K562 (cell line): ENCODE data around the gene LAMA5. TPM values are rescaled to one million over a fixed set of nuclear protein-coding genes. Genes with fewer than 3 reads are reported as not detected.
A peak's percentile ranks its signal among the peaks of the same experiment; 100 is the strongest.

ENCODE experiments used
- C11orf30 ChIP-seq: fragments of 450-650 bp; IDR thresholded peaks from 2 replicates; pipeline ENCODE4 v1.6.1; 2016; ENCODE audit warnings: low read depth, mild to moderate bottlenecking
- CHD2 ChIP-seq: IDR thresholded peaks from 2 replicates; pipeline ENCODE4 v1.6.1; 2011; ENCODE audit warnings: low read depth, low read length
- ELF1 ChIP-seq: fragments of 200-800 bp; sonication (Bioruptor generic); IDR thresholded peaks from 2 replicates; pipeline ENCODE4 v1.6.1; 2016; ENCODE audit warnings: missing genetic modification characterization, missing compliant biosample characterization
- ELF2 ChIP-seq: fragments of 250-450 bp; sonication (Bioruptor Pico); IDR thresholded peaks from 2 replicates; pipeline ENCODE4 v1.5.0; 2021; ENCODE audit warnings: mild to moderate bottlenecking
- ETV1 ChIP-seq: fragments of 450-650 bp; conservative IDR thresholded peaks from 2 replicates; pipeline ENCODE4 v1.6.1; 2016; ENCODE audit warnings: missing genetic modification characterization, control low read depth, low read depth, missing compliant biosample characterization
- FOS ChIP-seq: IDR thresholded peaks from 3 replicates; pipeline ENCODE4 v1.6.1; 2011; ENCODE audit not compliant: insufficient read length; ENCODE audit errors: extremely low read depth
- FOXA1 ChIP-seq: fragments of 450-650 bp; IDR thresholded peaks from 2 replicates; pipeline ENCODE4 v1.6.1; 2016; ENCODE audit warnings: mild to moderate bottlenecking, borderline replicate concordance
- HNRNPK ChIP-seq: fragments of 200-400 bp; formaldehyde crosslinking; IDR thresholded peaks from one replicate; pipeline ENCODE4 v1.6.1; 2018; ENCODE audit warnings: mild to moderate bottlenecking, low read depth, low read length; ENCODE audit not compliant: poor library complexity, severe bottlenecking
- NFIC ChIP-seq: fragments of 450-650 bp; IDR thresholded peaks from 2 replicates; pipeline ENCODE4 v1.6.1; 2017; ENCODE audit warnings: mild to moderate bottlenecking, inconsistent platforms
- PHF20 ChIP-seq: fragments of 450-650 bp; IDR thresholded peaks from 2 replicates; pipeline ENCODE4 v1.6.1; 2018; ENCODE audit not compliant: partially characterized antibody
- RBM15 ChIP-seq: fragments of 200-400 bp; formaldehyde crosslinking; IDR thresholded peaks from 2 replicates; pipeline ENCODE4 v1.6.1; 2018; ENCODE audit warnings: mild to moderate bottlenecking, low read length, moderate library complexity; ENCODE audit not compliant: insufficient read depth
- SMAD1 ChIP-seq: fragments of 150-350 bp; IDR thresholded peaks from 2 replicates; pipeline ENCODE4 v1.6.1; 2014; ENCODE audit warnings: low read length, low read depth; ENCODE audit not compliant: partially characterized antibody
- SUPT5H ChIP-seq: fragments of 450-650 bp; IDR thresholded peaks from 2 replicates; pipeline ENCODE4 v1.6.1; 2016
- ZNF24 ChIP-seq: fragments of 450-650 bp; IDR thresholded peaks from 2 replicates; pipeline ENCODE4 v1.6.1; 2016
- ZNF644 ChIP-seq: fragments of 200-800 bp; sonication (Bioruptor generic); IDR thresholded peaks from 2 replicates; pipeline ENCODE4 v1.6.1; 2016; ENCODE audit warnings: low read depth, missing genetic modification characterization, missing compliant biosample characterization
- ZZZ3 ChIP-seq: fragments of 450-650 bp; IDR thresholded peaks from 2 replicates; pipeline ENCODE4 v1.6.1; 2016; ENCODE audit warnings: antibody characterized with exemption, mild to moderate bottlenecking, moderate library complexity
- polyA plus RNA-seq, 8 experiments: library from polyadenylated mRNA; depleted of rRNA in 4 of 8; stranded (reverse) in 5 of 8; unstranded in 3 of 8; fragments of >200 nt; fragmentation: Nextera tagmentation in 2 of 8; fragmentation: Illumina TruSeq in 1 of 8; extraction: Ambion mirVana in 2 of 8; extraction: Trizol in 1 of 8; gene quantifications; 2 replicates each; pipeline versions ENCODE4 v1.2.1 to v1.2.3, GENCODE V29; 2011 to 2014; ENCODE audit warnings: inconsistent platforms in 1 of 8, missing spikeins in 1 of 8
- total RNA-seq, 7 experiments: library from RNA; depleted of rRNA in 6 of 7; stranded (reverse); fragments of >200 nt in 6 of 7; fragmentation: Illumina TruSeq in 2 of 7; extraction: Trizol in 2 of 7; gene quantifications; 2 replicates each; pipeline versions ENCODE4 v1.2.1 to v1.2.3, GENCODE V29; 2011 to 2021; ENCODE audit warnings: low replicate concordance in 1 of 7
- TF ChIP-seq, protein P1 (sequence below): fragments of 250-450 bp; sonication (Bioruptor Pico); IDR thresholded peaks from 2 replicates; pipeline ENCODE4 v1.4.0; 2020
- TF ChIP-seq, protein P2 (sequence below): fragments of 450-650 bp; IDR thresholded peaks from 2 replicates; pipeline ENCODE4 v1.6.1; 2016
- TF ChIP-seq, protein P3 (sequence below): fragments of 250-450 bp; sonication (Bioruptor Pico); IDR thresholded peaks from 2 replicates; pipeline ENCODE4 v1.8.0; 2022; ENCODE audit warnings: inconsistent platforms, mild to moderate bottlenecking, moderate library complexity, borderline replicate concordance
- TF ChIP-seq, protein P4 (sequence below): fragments of 450-650 bp; IDR thresholded peaks from 2 replicates; pipeline ENCODE4 v1.6.1; 2016; ENCODE audit warnings: low read depth, mild to moderate bottlenecking, moderate library complexity
- TF ChIP-seq, protein P5 (sequence below): fragments of 250-450 bp; sonication (Bioruptor Pico); IDR thresholded peaks from 2 replicates; pipeline ENCODE4 v1.9.0; 2021; ENCODE audit warnings: mild to moderate bottlenecking

Gene LAMA5
- total and polyA plus RNA-seq, 9 of the 15 experiments (the other 6 are each of a cell fraction or from before 2014, with no cell fraction given), result 0.31 to 101 (median 7.8) TPM

- TF ChIP-seq SUPT5H (no peak), ZNF24 (no peak), ZNF644 (tag) (no peak), CHD2 (peak; percentile 82), ELF2 (CRISPR knock-in tag) (no peak), ELF1 (tag) (no peak; the same call in 1 of the 2 replicates), FOXA1 (no peak), C11orf30 (no peak), ZZZ3 (no peak), SMAD1 (no peak), RBM15 (no peak), ETV1 (tag) (no peak), NFIC (peak; percentile 55), FOS (no peak), PHF20 (no peak), HNRNPK (no peak)
- TF ChIP-seq, protein P1, sequence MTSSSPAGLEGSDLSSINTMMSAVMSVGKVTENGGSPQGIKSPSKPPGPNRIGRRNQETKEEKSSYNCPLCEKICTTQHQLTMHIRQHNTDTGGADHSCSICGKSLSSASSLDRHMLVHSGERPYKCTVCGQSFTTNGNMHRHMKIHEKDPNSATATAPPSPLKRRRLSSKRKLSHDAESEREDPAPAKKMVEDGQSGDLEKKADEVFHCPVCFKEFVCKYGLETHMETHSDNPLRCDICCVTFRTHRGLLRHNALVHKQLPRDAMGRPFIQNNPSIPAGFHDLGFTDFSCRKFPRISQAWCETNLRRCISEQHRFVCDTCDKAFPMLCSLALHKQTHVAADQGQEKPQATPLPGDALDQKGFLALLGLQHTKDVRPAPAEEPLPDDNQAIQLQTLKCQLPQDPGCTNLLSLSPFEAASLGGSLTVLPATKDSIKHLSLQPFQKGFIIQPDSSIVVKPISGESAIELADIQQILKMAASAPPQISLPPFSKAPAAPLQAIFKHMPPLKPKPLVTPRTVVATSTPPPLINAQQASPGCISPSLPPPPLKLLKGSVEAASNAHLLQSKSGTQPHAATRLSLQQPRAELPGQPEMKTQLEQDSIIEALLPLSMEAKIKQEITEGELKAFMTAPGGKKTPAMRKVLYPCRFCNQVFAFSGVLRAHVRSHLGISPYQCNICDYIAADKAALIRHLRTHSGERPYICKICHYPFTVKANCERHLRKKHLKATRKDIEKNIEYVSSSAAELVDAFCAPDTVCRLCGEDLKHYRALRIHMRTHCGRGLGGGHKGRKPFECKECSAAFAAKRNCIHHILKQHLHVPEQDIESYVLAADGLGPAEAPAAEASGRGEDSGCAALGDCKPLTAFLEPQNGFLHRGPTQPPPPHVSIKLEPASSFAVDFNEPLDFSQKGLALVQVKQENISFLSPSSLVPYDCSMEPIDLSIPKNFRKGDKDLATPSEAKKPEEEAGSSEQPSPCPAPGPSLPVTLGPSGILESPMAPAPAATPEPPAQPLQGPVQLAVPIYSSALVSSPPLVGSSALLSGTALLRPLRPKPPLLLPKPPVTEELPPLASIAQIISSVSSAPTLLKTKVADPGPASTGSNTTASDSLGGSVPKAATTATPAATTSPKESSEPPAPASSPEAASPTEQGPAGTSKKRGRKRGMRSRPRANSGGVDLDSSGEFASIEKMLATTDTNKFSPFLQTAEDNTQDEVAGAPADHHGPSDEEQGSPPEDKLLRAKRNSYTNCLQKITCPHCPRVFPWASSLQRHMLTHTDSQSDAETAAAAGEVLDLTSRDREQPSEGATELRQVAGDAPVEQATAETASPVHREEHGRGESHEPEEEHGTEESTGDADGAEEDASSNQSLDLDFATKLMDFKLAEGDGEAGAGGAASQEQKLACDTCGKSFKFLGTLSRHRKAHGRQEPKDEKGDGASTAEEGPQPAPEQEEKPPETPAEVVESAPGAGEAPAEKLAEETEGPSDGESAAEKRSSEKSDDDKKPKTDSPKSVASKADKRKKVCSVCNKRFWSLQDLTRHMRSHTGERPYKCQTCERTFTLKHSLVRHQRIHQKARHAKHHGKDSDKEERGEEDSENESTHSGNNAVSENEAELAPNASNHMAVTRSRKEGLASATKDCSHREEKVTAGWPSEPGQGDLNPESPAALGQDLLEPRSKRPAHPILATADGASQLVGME (CRISPR knock-in tag), result no peak
- TF ChIP-seq, protein P2, sequence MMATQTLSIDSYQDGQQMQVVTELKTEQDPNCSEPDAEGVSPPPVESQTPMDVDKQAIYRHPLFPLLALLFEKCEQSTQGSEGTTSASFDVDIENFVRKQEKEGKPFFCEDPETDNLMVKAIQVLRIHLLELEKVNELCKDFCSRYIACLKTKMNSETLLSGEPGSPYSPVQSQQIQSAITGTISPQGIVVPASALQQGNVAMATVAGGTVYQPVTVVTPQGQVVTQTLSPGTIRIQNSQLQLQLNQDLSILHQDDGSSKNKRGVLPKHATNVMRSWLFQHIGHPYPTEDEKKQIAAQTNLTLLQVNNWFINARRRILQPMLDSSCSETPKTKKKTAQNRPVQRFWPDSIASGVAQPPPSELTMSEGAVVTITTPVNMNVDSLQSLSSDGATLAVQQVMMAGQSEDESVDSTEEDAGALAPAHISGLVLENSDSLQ, result no peak
- TF ChIP-seq, protein P3, sequence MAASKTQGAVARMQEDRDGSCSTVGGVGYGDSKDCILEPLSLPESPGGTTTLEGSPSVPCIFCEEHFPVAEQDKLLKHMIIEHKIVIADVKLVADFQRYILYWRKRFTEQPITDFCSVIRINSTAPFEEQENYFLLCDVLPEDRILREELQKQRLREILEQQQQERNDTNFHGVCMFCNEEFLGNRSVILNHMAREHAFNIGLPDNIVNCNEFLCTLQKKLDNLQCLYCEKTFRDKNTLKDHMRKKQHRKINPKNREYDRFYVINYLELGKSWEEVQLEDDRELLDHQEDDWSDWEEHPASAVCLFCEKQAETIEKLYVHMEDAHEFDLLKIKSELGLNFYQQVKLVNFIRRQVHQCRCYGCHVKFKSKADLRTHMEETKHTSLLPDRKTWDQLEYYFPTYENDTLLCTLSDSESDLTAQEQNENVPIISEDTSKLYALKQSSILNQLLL (CRISPR knock-in tag), result no peak
- TF ChIP-seq, protein P4, sequence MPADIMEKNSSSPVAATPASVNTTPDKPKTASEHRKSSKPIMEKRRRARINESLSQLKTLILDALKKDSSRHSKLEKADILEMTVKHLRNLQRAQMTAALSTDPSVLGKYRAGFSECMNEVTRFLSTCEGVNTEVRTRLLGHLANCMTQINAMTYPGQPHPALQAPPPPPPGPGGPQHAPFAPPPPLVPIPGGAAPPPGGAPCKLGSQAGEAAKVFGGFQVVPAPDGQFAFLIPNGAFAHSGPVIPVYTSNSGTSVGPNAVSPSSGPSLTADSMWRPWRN, result no peak
- TF ChIP-seq, protein P5, sequence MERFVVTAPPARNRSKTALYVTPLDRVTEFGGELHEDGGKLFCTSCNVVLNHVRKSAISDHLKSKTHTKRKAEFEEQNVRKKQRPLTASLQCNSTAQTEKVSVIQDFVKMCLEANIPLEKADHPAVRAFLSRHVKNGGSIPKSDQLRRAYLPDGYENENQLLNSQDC (CRISPR knock-in tag), result no peak
Observed at GRCh38 chr20:62366370-62367135, 559 bp downstream of the LAMA5 start (continued).
